Measurements from ENCODE around the gene SHISAL1.

SHISAL1 gene

DNA sequence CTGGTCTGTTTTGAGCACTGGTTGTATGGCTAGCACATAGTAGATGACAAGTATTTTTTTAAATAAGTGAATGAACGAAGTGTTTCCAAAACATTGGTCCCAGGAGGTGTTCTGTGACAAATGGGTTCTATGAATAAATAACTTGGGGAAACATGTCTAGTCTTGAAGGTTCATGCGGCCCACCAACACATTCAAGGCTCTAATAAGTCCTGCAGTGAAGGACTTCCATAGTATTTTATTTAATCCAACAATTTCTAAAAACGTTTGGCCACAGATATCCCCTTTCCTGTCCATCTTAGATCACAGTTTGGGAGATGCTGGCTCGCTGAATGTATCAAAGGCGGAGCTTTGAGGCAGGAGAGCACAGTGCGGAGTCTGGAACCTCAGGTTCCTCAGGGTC, 109.5 kb downstream of the SHISAL1 start:
- H3K27ac Mint-ChIP-seq = no peak overlapping the region
- no peaks in the 10 kb centered on the region for H3K9me3 Mint-ChIP-seq
- peaks cover 5% of the 10 kb centered on the region for H3K27me3 Mint-ChIP-seq (ENCODE audit: low read depth, poor library complexity)
- no peaks in the 10 kb centered on the region for H3K36me3 Mint-ChIP-seq (ENCODE audit: low read depth)
- peaks cover 14% of the 10 kb centered on the region for H3K4me1 Mint-ChIP-seq
- DNase-seq = no peak
- TF ChIP-seq, protein P1, sequence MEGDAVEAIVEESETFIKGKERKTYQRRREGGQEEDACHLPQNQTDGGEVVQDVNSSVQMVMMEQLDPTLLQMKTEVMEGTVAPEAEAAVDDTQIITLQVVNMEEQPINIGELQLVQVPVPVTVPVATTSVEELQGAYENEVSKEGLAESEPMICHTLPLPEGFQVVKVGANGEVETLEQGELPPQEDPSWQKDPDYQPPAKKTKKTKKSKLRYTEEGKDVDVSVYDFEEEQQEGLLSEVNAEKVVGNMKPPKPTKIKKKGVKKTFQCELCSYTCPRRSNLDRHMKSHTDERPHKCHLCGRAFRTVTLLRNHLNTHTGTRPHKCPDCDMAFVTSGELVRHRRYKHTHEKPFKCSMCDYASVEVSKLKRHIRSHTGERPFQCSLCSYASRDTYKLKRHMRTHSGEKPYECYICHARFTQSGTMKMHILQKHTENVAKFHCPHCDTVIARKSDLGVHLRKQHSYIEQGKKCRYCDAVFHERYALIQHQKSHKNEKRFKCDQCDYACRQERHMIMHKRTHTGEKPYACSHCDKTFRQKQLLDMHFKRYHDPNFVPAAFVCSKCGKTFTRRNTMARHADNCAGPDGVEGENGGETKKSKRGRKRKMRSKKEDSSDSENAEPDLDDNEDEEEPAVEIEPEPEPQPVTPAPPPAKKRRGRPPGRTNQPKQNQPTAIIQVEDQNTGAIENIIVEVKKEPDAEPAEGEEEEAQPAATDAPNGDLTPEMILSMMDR (IDR thresholded peaks at IDR 0.05) = no peak
- no peak overlapping the region for H3K4me3 Mint-ChIP-seq

DNA sequence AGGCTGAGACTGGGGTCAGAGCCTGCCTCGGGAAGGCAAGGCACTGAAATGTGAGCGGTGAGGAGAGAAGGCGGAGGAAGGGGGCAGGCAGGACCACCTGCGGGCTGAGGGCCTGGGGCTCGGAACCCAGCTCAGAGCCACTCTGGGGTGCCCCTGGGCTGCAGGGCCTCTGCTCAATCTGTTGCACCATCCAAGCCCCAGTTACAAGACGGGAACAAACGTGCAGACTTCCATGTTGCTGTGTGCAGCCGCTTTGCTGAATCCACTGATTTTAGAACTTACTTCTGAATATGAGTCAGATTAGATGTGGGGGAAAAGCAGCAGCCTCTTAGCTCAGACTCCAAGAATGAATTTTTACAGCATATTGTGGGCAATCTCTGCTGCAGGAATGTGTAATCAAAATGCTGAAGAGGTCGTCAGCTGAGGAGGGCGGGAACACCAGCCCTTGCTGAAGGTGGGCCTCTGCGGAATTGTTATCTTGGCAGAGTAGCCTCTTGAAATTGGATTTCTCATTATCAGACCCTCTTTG, 110.4 kb downstream of the SHISAL1 start:
- peaks cover 8% of the 10 kb centered on the region for H3K27me3 Mint-ChIP-seq (ENCODE audit: low read depth, poor library complexity)
- no peak overlapping the region for H3K4me3 Mint-ChIP-seq
- H3K9me3 Mint-ChIP-seq = no peaks in the 10 kb centered on the region
- peaks cover 14% of the 10 kb centered on the region for H3K4me1 Mint-ChIP-seq
- no peaks in the 10 kb centered on the region for H3K36me3 Mint-ChIP-seq (ENCODE audit: low read depth)
- DNase-seq = no peak
- H3K27ac Mint-ChIP-seq = no peak overlapping the region
- TF ChIP-seq, protein P1 (IDR thresholded peaks at IDR 0.05) = no peak

DNA sequence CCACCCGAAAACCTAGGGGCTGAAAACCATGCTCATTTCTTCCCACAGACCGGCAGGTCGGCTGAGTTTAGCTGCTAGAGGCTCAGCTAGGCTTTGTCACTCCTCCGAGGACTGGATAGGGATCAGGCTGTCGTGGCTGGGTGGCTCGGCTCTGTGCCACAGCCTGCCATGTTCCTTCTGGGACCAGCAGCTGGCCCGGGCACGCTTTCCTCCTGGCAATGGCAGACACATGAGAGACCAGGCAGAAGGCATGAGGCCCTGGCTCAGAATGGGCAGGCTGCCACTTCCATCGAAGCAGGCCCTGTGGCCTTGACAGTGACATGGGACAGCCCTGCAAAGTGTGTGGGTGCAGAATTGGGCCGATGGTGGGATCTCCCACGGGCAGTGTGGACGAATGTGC, 111.1 kb downstream of the SHISAL1 start:
- TF ChIP-seq, protein P1 (IDR thresholded peaks at IDR 0.05) = no peak
- Mint-ChIP-seq H3K4me3 (no peak overlapping the region), H3K27me3 (ENCODE audit: low read depth, poor library complexity) (peaks cover 8% of the 10 kb centered on the region), H3K27ac (no peak overlapping the region), H3K9me3 (no peaks in the 10 kb centered on the region), H3K4me1 (peaks cover 14% of the 10 kb centered on the region), H3K36me3 (ENCODE audit: low read depth) (no peaks in the 10 kb centered on the region)
- DNase-seq = no peak

DNA sequence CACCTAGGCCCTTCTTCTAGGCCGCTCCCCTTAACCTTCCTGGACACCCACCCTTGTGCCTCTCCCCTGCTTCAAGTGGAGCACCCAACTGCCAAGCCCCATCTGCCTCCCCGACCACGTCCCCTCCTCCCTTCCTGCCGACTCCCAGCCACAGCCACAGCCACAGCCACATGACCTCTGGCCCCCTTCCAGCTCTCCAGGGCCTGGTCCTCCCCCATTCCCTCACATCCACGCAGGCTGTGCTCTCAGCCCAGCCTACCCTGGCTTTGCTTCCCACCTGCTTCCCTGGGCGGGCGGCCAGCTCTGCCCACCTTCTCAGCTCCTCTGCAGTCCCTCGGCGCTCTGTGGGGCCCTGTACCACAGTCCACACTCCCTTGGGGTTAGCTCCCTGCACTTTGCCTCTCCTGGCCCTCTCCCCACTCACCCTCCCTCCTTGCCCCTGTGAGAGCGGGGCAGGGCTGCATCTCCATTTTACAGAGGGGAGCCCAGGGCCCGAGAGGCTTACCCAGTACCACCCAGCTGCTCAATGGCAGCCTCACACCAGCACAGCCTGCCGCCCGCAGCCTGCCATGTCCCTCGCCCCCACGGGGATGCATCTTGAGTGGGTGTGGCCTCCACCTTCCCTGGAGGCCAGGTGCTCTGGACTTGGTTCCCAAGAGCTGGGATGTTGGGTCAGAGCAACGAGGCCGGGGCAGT, 111.7 kb downstream of the SHISAL1 start:
- peaks cover 14% of the 10 kb centered on the region for H3K4me1 Mint-ChIP-seq
- DNase-seq = no peak
- peaks cover 8% of the 10 kb centered on the region for H3K27me3 Mint-ChIP-seq (ENCODE audit: low read depth, poor library complexity)
- no peaks in the 10 kb centered on the region for H3K36me3 Mint-ChIP-seq (ENCODE audit: low read depth)
- no peaks in the 10 kb centered on the region for H3K9me3 Mint-ChIP-seq
- H3K4me3 Mint-ChIP-seq = no peak overlapping the region
- TF ChIP-seq, protein P1 (IDR thresholded peaks at IDR 0.05) = no peak
- no peak overlapping the region for H3K27ac Mint-ChIP-seq

DNA sequence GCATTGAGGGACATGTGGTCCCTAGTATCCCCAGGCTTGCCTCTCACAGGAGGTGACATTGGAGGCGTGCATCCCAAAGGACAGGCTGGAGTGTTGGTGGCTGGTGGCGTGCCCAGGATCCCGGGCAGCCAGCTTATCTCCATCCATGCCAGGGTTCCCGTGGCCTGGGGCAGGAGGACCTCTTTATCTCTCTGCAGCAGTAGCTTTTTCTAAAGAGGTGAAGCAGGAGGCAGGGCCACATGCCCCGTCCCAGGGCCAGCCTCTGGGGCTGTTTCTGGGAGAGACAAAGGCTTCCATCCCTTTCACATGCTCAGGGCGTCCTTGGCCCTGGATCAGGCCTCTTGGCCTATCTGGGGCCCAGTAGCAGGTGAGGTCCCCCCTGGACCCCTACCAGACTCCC, 112.3 kb downstream of the SHISAL1 start:
- H3K36me3 Mint-ChIP-seq (ENCODE audit: low read depth) = no peaks in the 10 kb centered on the region
- TF ChIP-seq, protein P1 (IDR thresholded peaks at IDR 0.05) = no peak
- no peak for DNase-seq
- no peaks in the 10 kb centered on the region for H3K9me3 Mint-ChIP-seq
- no peak overlapping the region for H3K27ac Mint-ChIP-seq
- peaks cover 14% of the 10 kb centered on the region for H3K27me3 Mint-ChIP-seq (ENCODE audit: low read depth, poor library complexity)
- H3K4me3 Mint-ChIP-seq = no peak overlapping the region
- H3K4me1 Mint-ChIP-seq = peaks cover 14% of the 10 kb centered on the region

DNA sequence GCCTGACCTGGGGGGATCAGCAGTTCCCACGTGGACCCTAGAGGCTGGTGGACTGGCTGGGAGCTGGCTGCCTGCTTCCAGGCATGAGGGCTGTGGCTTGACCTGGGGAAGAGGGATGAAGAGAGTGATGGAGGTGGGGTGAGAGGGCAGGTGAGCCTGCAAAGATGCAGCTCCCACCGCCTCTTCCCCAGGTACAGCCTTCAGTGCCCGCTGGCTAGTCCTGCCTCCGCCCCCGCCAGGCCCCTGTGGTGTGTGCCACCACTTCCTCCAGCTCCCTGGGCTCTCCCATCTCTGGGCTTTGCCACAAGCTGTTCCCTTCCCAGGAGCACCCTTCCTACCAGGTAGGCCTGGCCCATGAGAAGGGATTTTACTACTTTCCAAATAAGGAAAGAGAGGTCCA, 112.9 kb downstream of the SHISAL1 start:
- Mint-ChIP-seq H3K36me3 (ENCODE audit: low read depth) (no peaks in the 10 kb centered on the region), H3K4me3 (no peak overlapping the region), H3K27me3 (ENCODE audit: low read depth, poor library complexity) (peaks cover 20% of the 10 kb centered on the region), H3K9me3 (no peaks in the 10 kb centered on the region), H3K4me1 (peaks cover 14% of the 10 kb centered on the region), H3K27ac (no peak overlapping the region)
- no peak for DNase-seq
- TF ChIP-seq, protein P1 (IDR thresholded peaks at IDR 0.05) = no peak

Measured in nephron progenitor cell (in vitro differentiated cells).